A673 (cell line): ENCODE results near the gene MORN4.

ENCODE experiments used
- CTCF ChIP-seq: fragments of 300-800, 200-600 bp; sonication (generic); conservative IDR thresholded peaks from 2 replicates; pipeline ENCODE4 v1.5.1; 2017; ENCODE audit warnings: low read depth, mild to moderate bottlenecking, antibody characterized with exemption, low read length, moderate library complexity, mixed read lengths
- EZH2 ChIP-seq: fragments of 200-600 bp; sonication (generic); IDR thresholded peaks from 2 replicates; pipeline ENCODE4 v1.6.1; 2017; ENCODE audit warnings: borderline replicate concordance, low read depth, mild to moderate bottlenecking, mixed read lengths, antibody characterized with exemption, low read length; ENCODE audit not compliant: poor library complexity, severe bottlenecking

GRCh38 chr10:97567891-97568290 is 65.4 kb downstream of the MORN4 start:
- TF ChIP-seq EZH2 = no peak
- no peak for TF ChIP-seq CTCF
